ENCODE measurements around the gene KIAA1549. TPM values are rescaled to one million over a fixed set of nuclear protein-coding genes. Genes with fewer than 3 reads are reported as not detected.

The KIAA1549 gene
- total and polyA plus RNA-seq, 4 donors: 0.83 to 5.8 (median 3.6) TPM

GRCh38 chr7:138992052-138992531 lies 10.9 kb upstream of the KIAA1549 start:
- H3K4me3 ChIP-seq: no peak overlapping the region
- no peak for TF ChIP-seq CTCF (IDR thresholded peaks at IDR 0.05; ENCODE audit: control extremely low read depth, extremely low read depth)
- WGBS, 2 donors: 81 to 84% methylated on average over 8 of the region's 8 CpGs
- no peak overlapping the region for H3K9ac ChIP-seq (ENCODE audit: insufficient read depth in 1 of 2, low read length in 2 of 2)
- no peaks in the 10 kb centered on the region for H3K36me3 ChIP-seq (ENCODE audit: control insufficient read depth in 4 of 4, insufficient read depth in 4 of 4, low read length in 4 of 4)
- ATAC-seq (ENCODE audit: insufficient read depth, low FRiP score) (no peak), DNase-seq (no peak)
- H3K27ac ChIP-seq (ENCODE audit: low read depth in 1 of 2, low read length in 1 of 2): no peak overlapping the region
- peaks cover 0 to 2% (median 0%) of the 10 kb centered on the region in 4 donors for H3K9me3 ChIP-seq (ENCODE audit: control insufficient read depth in 4 of 4, insufficient read depth in 3 of 4, low read length in 3 of 4)
- H3K4me1 ChIP-seq (ENCODE audit: control insufficient read depth in 5 of 5, insufficient read depth in 5 of 5, low read length in 5 of 5): no peaks in the 10 kb centered on the region
- H3K27me3 ChIP-seq (ENCODE audit: control insufficient read depth in 3 of 3, insufficient read depth in 3 of 3, low read length in 2 of 3): no peaks in the 10 kb centered on the region

DNA sequence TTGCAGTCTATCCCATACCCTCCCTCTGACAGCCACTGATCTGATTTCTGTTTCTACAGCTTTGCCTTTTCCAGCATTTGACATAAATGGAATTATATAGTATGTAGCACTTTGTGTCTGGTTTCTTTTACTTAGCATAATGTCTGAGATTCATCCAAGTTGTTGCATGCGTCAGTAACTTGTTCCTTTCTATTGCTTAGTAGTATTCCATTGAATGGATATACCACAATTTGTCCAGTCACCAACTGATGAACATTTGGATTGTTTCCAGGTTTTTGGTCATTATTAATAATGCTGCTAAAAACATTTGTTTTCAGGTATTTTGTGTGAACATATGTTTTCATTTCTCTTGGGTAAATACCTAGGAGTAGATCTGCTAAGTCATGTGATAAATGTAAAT lies 6.5 kb upstream of the KIAA1549 start:
- WGBS, 2 donors: 96 to 98% methylated on average over 1 of the region's 1 CpG
- no peak overlapping the region for H3K9ac ChIP-seq (ENCODE audit: insufficient read depth in 1 of 2, low read length in 2 of 2)
- TF ChIP-seq CTCF (IDR thresholded peaks at IDR 0.05; ENCODE audit: control extremely low read depth, extremely low read depth): no peak
- H3K4me3 ChIP-seq: no peak overlapping the region
- H3K4me1 ChIP-seq (ENCODE audit: control insufficient read depth in 5 of 5, insufficient read depth in 5 of 5, low read length in 5 of 5): no peaks in the 10 kb centered on the region
- H3K9me3 ChIP-seq (ENCODE audit: control insufficient read depth in 4 of 4, insufficient read depth in 3 of 4, low read length in 3 of 4): peaks cover 0 to 2% (median 0%) of the 10 kb centered on the region in 4 donors
- no peak overlapping the region for H3K27ac ChIP-seq (ENCODE audit: low read depth in 1 of 2, low read length in 1 of 2)
- no peaks in the 10 kb centered on the region for H3K36me3 ChIP-seq (ENCODE audit: control insufficient read depth in 4 of 4, insufficient read depth in 4 of 4, low read length in 4 of 4)
- no peaks in the 10 kb centered on the region for H3K27me3 ChIP-seq (ENCODE audit: control insufficient read depth in 3 of 3, insufficient read depth in 3 of 3, low read length in 2 of 3)
- ATAC-seq (ENCODE audit: insufficient read depth, low FRiP score): no peak
- DNase-seq: no peak

- DNase-seq (no peak), ATAC-seq (ENCODE audit: insufficient read depth, low FRiP score) (peak; percentile 4)
- 36 to 46% methylated on average over 14 of the region's 14 CpGs for WGBS, 2 donors
- H3K36me3 ChIP-seq (ENCODE audit: control insufficient read depth in 4 of 4, insufficient read depth in 4 of 4, low read length in 4 of 4): no peaks in the 10 kb centered on the region
- H3K4me1 ChIP-seq (ENCODE audit: control insufficient read depth in 5 of 5, insufficient read depth in 5 of 5, low read length in 5 of 5): peaks cover 0 to 18% (median 11%) of the 10 kb centered on the region in 5 donors
- H3K9me3 ChIP-seq (ENCODE audit: control insufficient read depth in 4 of 4, insufficient read depth in 3 of 4, low read length in 3 of 4): no peaks in the 10 kb centered on the region
- H3K27me3 ChIP-seq (ENCODE audit: control insufficient read depth in 3 of 3, insufficient read depth in 3 of 3, low read length in 2 of 3): no peaks in the 10 kb centered on the region
- no peak overlapping the region for H3K27ac ChIP-seq (ENCODE audit: low read depth in 1 of 2, low read length in 1 of 2)
- no peak for TF ChIP-seq CTCF (IDR thresholded peaks at IDR 0.05; ENCODE audit: control extremely low read depth, extremely low read depth)
- H3K9ac ChIP-seq (ENCODE audit: insufficient read depth in 1 of 2, low read length in 2 of 2): peak overlapping the region in 1 of 2 donors; percentile 49
- no peak overlapping the region for H3K4me3 ChIP-seq
Measured at GRCh38 chr7:138982204-138982623, 1.0 kb upstream of the KIAA1549 start.
